CD4-positive, alpha-beta T cell (primary cell): ENCODE results near the gene ARL6. TPM values are rescaled to one million over a fixed set of nuclear protein-coding genes. Genes with fewer than 3 reads are reported as not detected.

Experiments used
- ATAC-seq: fragments of 200-7000 bp; cut with Tn5 transposase; one replicate; pipeline ENCODE4 v1.10.0; 2022; ENCODE audit warnings: mild to moderate bottlenecking; ENCODE audit not compliant: poor library complexity
- CTCF ChIA-PET: fragments of 350-600 bp; sonication (Branson Sonifier 250); formaldehyde crosslinking; loops from one replicate; lab custom pipeline; 2021; ENCODE audit warnings: antibody characterized with exemption, inconsistent platforms; lab: Charles Lee
- POLR2A ChIA-PET: fragments of 350-600 bp; sonication (Branson Sonifier 250); formaldehyde crosslinking; loops from one replicate; lab custom pipeline; 2021; ENCODE audit warnings: antibody characterized with exemption, inconsistent platforms; lab: Charles Lee
- DNase-seq, 14 experiments: peaks; one replicate each; pipeline ENCODE4 v3.0.0-alpha.2; 2013 to 2020; ENCODE audit warnings: mixed read lengths in 2 of 14
- H3K27ac ChIP-seq, 2 donors: one replicate each; pipeline versions ENCODE4 v1.5.1 to v1.7.0; 2013; ENCODE audit warnings: low read length in 2 of 2, low read depth in 1 of 2, mild to moderate bottlenecking in 1 of 2
- H3K27me3 ChIP-seq, 2 experiments: 1 replicate in 1 of 2; 2 replicates in 1 of 2; pipeline versions ENCODE4 v1.6.1 to v1.7.0; 2013; ENCODE audit warnings: low read length in 2 of 2, control low read depth in 1 of 2, mild to moderate bottlenecking in 1 of 2, moderate library complexity in 1 of 2; ENCODE audit not compliant: insufficient read depth in 2 of 2, control insufficient read depth in 1 of 2
- H3K36me3 ChIP-seq: one replicate; pipeline ENCODE4 v1.6.1; 2013; ENCODE audit warnings: low read length, control low read depth; ENCODE audit not compliant: insufficient read depth
- H3K4me1 ChIP-seq: one replicate; pipeline ENCODE4 v1.6.1; 2013; ENCODE audit warnings: low read length, control low read depth; ENCODE audit not compliant: insufficient read depth
- H3K4me3 ChIP-seq: one replicate; pipeline ENCODE4 v1.5.1; 2013; ENCODE audit warnings: mild to moderate bottlenecking, low read length, moderate library complexity
- H3K9me3 ChIP-seq, 2 experiments: 1 replicate in 1 of 2; 2 replicates in 1 of 2; pipeline versions ENCODE4 v1.6.1 to v1.7.0; 2013; ENCODE audit warnings: low read length in 2 of 2, mild to moderate bottlenecking in 2 of 2, control low read depth in 1 of 2, moderate library complexity in 1 of 2; ENCODE audit not compliant: control insufficient read depth in 1 of 2, insufficient read depth in 1 of 2
- H3K27ac Mint-ChIP-seq: one replicate; pipeline ENCODE4 v1.8.0; 2020; ENCODE audit warnings: mixed read lengths
- H3K27me3 Mint-ChIP-seq: one replicate; pipeline ENCODE4 v1.8.0; 2021; ENCODE audit warnings: mixed read lengths
- H3K36me3 Mint-ChIP-seq: one replicate; pipeline ENCODE4 v1.8.0; 2021; ENCODE audit warnings: low read depth, mixed read lengths
- H3K4me1 Mint-ChIP-seq: one replicate; pipeline ENCODE4 v1.8.0; 2021; ENCODE audit warnings: low read depth, mixed read lengths
- H3K4me3 Mint-ChIP-seq: one replicate; pipeline ENCODE4 v1.8.0; 2020; ENCODE audit warnings: mild to moderate bottlenecking, mixed read lengths
- H3K9me3 Mint-ChIP-seq: one replicate; pipeline ENCODE4 v1.8.0; 2020; ENCODE audit warnings: mixed read lengths
- CTCF ChIP-seq: fragments of 200-600 bp; IDR thresholded peaks from one replicate; pipeline ENCODE4 v1.8.0; 2022; ENCODE audit warnings: antibody characterized with exemption, mild to moderate bottlenecking
- intact Hi-C, 2 experiments: fragments of 100-400 bp; cut with DNase I in 1 of 2; cut with micrococcal nuclease in 1 of 2; formaldehyde crosslinking; loops; one replicate each; pipeline versions ENCODE4 v1.15.1 to v1.9.0; 2023 to 2025; cut with DNase I, micrococcal nuclease
- polyA plus RNA-seq, 2 donors: library from polyadenylated mRNA; unstranded; fragments of 120-200 nt; gene quantifications; one replicate each; pipeline ENCODE4 v1.2.1, GENCODE V29; 2013
- total RNA-seq, 174 experiments: library from RNA in 2 of 174; stranded (reverse) in 2 of 174; gene quantifications; one replicate each; pipeline ENCODE4 v1.2.3 and lab custom pipeline; 2021 to 2026

The ARL6 gene
- total RNA-seq (1 to 10 TPM; 1.3 to 2.1 TPM), total RNA-seq (lab: John Stamatoyannopoulos, UW) (2.0 to 23.1 (median 11.5) reads per million in 172 experiments)
- polyA plus RNA-seq (2013, experiment 1 of 2), result 3.4 TPM
- 4.0 TPM for polyA plus RNA-seq (2013, experiment 2 of 2)

- H3K36me3 Mint-ChIP-seq, result peaks cover 21% of the 10 kb centered on the region
- Histone ChIP-seq H3K36me3 (no peaks in the 10 kb centered on the region), H3K9me3 (no peaks in the 10 kb centered on the region), H3K27ac (peak within 1 kb of the TSS; percentile 62 to 76), H3K4me1 (peaks cover 9% of the 10 kb centered on the region), H3K4me3 (peak within 1 kb of the TSS; percentile 87), H3K27me3 (no peaks in the 10 kb centered on the region)
- no peaks in the 10 kb centered on the region for H3K27me3 Mint-ChIP-seq
- ChIA-PET POLR2A (interaction anchor here (1.0 to 1.3 kb wide), 7 partner anchors 11 to 1137 kb away, joined by 3 to 5 read pairs (median 4); partner anchors contain the start of genes CPOX, CRYBG3, DCBLD2 and RIOX2), CTCF (interaction anchor here (0.6 to 1.7 kb wide), 4 partner anchors 46 to 275 kb away, joined by 3 to 6 read pairs (median 4); partner anchors contain the start of gene CRYBG3)
- intact Hi-C loops, result loop anchor here (5.0 to 10.0 kb wide), 4 partner anchors 58 to 1130 kb away; partner anchors contain the start of genes CLDND1 (in 1 of the 2), CPOX (in 1 of the 2) and CRYBG3 (in 1 of the 2)
- TF ChIP-seq CTCF, result no peak
- H3K9me3 Mint-ChIP-seq, result no peaks in the 10 kb centered on the region
- H3K27ac Mint-ChIP-seq, result peak within 1 kb of the TSS; percentile 87
- peak within 1 kb of the TSS; percentile 96 for H3K4me3 Mint-ChIP-seq
- ATAC-seq (peak; percentile 91), DNase-seq (peak; percentile 38 to 85 (median 60))
- H3K4me1 Mint-ChIP-seq, result peaks cover 39% of the 10 kb centered on the region
These were observed at the start of gene ARL6 for GRCh38 chr3:97764407-97765238. TSS of gene ARL6 (plus strand) at chr3:97764758. CDS start at chr3:97768108, 3,350 bp downstream.

GRCh38 chr3:97719156-97719821 lies 45.3 kb upstream of the ARL6 start:
- Histone ChIP-seq H3K27me3 (no peaks in the 10 kb centered on the region), H3K36me3 (no peaks in the 10 kb centered on the region), H3K4me3 (no peak overlapping the region), H3K9me3 (no peaks in the 10 kb centered on the region), H3K27ac (no peak overlapping the region), H3K4me1 (no peaks in the 10 kb centered on the region)
- POLR2A ChIA-PET, result interaction anchor here (0.5 to 0.6 kb wide), 2 partner anchors 31 to 548 kb away, joined by 3 read pairs; no protein-coding TSS in a partner anchor
- intact Hi-C loops, result no loop called here
- no peaks in the 10 kb centered on the region for H3K9me3 Mint-ChIP-seq
- H3K4me3 Mint-ChIP-seq, result peak overlapping the region; percentile 27
- ATAC-seq, result peak; percentile 98
- DNase-seq, result peak; percentile 31 to 79 (median 50)
- peak; percentile 92 for TF ChIP-seq CTCF
- CTCF ChIA-PET, result interaction anchor here (1.1 to 1.8 kb wide), 6 partner anchors 8 to 304 kb away, joined by 3 to 8 read pairs (median 4); no protein-coding TSS in a partner anchor
- H3K4me1 Mint-ChIP-seq, result no peaks in the 10 kb centered on the region
- peaks cover 8% of the 10 kb centered on the region for H3K27me3 Mint-ChIP-seq
- H3K36me3 Mint-ChIP-seq, result no peaks in the 10 kb centered on the region
- no peak overlapping the region for H3K27ac Mint-ChIP-seq

- H3K27me3 ChIP-seq, result no peaks in the 10 kb centered on the region
- H3K4me1 Mint-ChIP-seq, result no peaks in the 10 kb centered on the region
- H3K9me3 ChIP-seq, result no peaks in the 10 kb centered on the region
- no peak overlapping the region for H3K27ac ChIP-seq
- no peaks in the 10 kb centered on the region for H3K9me3 Mint-ChIP-seq
- ATAC-seq (no peak), DNase-seq (no peak)
- ChIA-PET POLR2A (no interaction called here), CTCF (no interaction called here)
- intact Hi-C loops, result no loop called here
- H3K4me3 Mint-ChIP-seq, result no peak overlapping the region
- H3K36me3 ChIP-seq, result no peaks in the 10 kb centered on the region
- H3K4me3 ChIP-seq, result no peak overlapping the region
- H3K27ac Mint-ChIP-seq, result no peak overlapping the region
- TF ChIP-seq CTCF, result no peak
- no peaks in the 10 kb centered on the region for H3K4me1 ChIP-seq
- H3K27me3 Mint-ChIP-seq, result peaks cover 14% of the 10 kb centered on the region
- no peaks in the 10 kb centered on the region for H3K36me3 Mint-ChIP-seq
These were observed 44.1 kb upstream of the ARL6 start for GRCh38 chr3:97720417-97720816.
